Epithelial cell of esophagus (primary cell): Measurements from ENCODE around the gene LCLAT1.

Experiments used
- DNase-seq: peaks from one replicate; pipeline ENCODE4 v3.0.0; 2010; ENCODE audit warnings: low read depth
- H3K4me3 ChIP-seq: 2 replicates; pipeline ENCODE4 v1.5.1; 2011; ENCODE audit warnings: mild to moderate bottlenecking, low read length, control low read depth
- TF ChIP-seq, protein P1 (sequence below): IDR thresholded peaks from 2 replicates; pipeline ENCODE4 v1.5.1; 2011; ENCODE audit warnings: low read depth, mild to moderate bottlenecking, low read length, control low read depth, inconsistent platforms; ENCODE audit not compliant: insufficient read depth; ENCODE audit errors: missing control alignments

The LCLAT1 gene

DNA sequence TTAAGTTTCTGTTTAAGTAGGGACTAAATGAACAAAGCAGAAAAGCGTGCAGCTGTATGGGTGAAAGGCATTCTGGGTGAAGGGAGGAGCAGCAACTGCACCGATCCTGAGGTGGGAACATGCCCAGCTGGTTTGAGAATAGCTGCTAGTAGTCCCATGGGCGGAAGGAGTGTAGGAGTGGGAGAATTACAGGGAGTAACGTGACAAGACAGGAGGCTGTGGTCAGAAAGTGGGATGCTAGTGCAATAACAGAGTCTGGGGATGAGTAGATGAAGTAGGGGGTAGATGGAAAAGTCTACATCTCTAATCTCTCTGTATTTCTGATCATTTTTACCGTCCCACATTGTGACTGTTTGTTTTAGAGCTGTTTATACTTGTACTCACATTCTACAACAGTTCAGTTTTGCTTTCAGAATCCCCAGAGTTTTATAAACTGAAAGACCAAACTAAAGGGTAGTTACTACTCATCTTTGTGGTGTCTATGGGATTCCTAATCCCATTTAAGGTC, 118.9 kb downstream of the LCLAT1 start:
- no peak overlapping the region for H3K4me3 ChIP-seq
- no peak for DNase-seq
- TF ChIP-seq, protein P1, sequence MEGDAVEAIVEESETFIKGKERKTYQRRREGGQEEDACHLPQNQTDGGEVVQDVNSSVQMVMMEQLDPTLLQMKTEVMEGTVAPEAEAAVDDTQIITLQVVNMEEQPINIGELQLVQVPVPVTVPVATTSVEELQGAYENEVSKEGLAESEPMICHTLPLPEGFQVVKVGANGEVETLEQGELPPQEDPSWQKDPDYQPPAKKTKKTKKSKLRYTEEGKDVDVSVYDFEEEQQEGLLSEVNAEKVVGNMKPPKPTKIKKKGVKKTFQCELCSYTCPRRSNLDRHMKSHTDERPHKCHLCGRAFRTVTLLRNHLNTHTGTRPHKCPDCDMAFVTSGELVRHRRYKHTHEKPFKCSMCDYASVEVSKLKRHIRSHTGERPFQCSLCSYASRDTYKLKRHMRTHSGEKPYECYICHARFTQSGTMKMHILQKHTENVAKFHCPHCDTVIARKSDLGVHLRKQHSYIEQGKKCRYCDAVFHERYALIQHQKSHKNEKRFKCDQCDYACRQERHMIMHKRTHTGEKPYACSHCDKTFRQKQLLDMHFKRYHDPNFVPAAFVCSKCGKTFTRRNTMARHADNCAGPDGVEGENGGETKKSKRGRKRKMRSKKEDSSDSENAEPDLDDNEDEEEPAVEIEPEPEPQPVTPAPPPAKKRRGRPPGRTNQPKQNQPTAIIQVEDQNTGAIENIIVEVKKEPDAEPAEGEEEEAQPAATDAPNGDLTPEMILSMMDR: no peak

- TF ChIP-seq, protein P1: no peak
- no peak overlapping the region for H3K4me3 ChIP-seq
- DNase-seq: no peak
Measured at GRCh38 chr2:30566631-30567030, 119.6 kb downstream of the LCLAT1 start.

- TF ChIP-seq, protein P1: no peak
- no peak for DNase-seq
- no peak overlapping the region for H3K4me3 ChIP-seq
Measured at GRCh38 chr2:30567317-30567716, 120.3 kb downstream of the LCLAT1 start.

- no peak for DNase-seq
- TF ChIP-seq, protein P1: no peak
- H3K4me3 ChIP-seq: no peak overlapping the region
Measured at GRCh38 chr2:30569946-30570345, 122.9 kb downstream of the LCLAT1 start.

GRCh38 chr2:30577151-30577550, 130.1 kb downstream of the LCLAT1 start:
- TF ChIP-seq, protein P1: no peak
- H3K4me3 ChIP-seq: no peak overlapping the region
- DNase-seq: no peak

- TF ChIP-seq, protein P1: no peak
- no peak overlapping the region for H3K4me3 ChIP-seq
Measured at GRCh38 chr2:30580391-30580790, 133.3 kb downstream of the LCLAT1 start.

GRCh38 chr2:30582521-30582920, 135.5 kb downstream of the LCLAT1 start:
- TF ChIP-seq, protein P1: no peak
- no peak overlapping the region for H3K4me3 ChIP-seq
- no peak for DNase-seq

More at GRCh38 chr2:30580391-30580790, 133.3 kb downstream of the LCLAT1 start:
- DNase-seq: no peak
